Left ventricle myocardium inferior (tissue), 1 donor: ENCODE data around the gene ERVW-1. TPM values are rescaled to one million over a fixed set of nuclear protein-coding genes. Genes with fewer than 3 reads are reported as not detected.

Source experiments
- DNase-seq: peaks from one replicate; pipeline ENCODE4 v3.0.0-alpha.2; 2020
- H3K27ac ChIP-seq: fragments of 200-600 bp; replicated peaks from 2 replicates; pipeline ENCODE4 v1.8.0; 2021
- H3K27me3 ChIP-seq: fragments of 200-600 bp; 2 replicates; pipeline ENCODE4 v1.8.0; 2021; ENCODE audit warnings: low read depth
- H3K36me3 ChIP-seq: fragments of 200-600 bp; 2 replicates; pipeline ENCODE4 v1.8.0; 2021
- H3K4me1 ChIP-seq: fragments of 200-600 bp; 2 replicates; pipeline ENCODE4 v1.8.0; 2021
- H3K4me3 ChIP-seq: fragments of 200-600 bp; 2 replicates; pipeline ENCODE4 v1.8.0; 2021; ENCODE audit warnings: mild to moderate bottlenecking, moderate library complexity
- H3K9me3 ChIP-seq: fragments of 200-600 bp; replicated peaks from 2 replicates; pipeline ENCODE4 v1.8.0; 2021
- intact Hi-C: fragments of 100-400 bp; cut with micrococcal nuclease; formaldehyde crosslinking; loops from one replicate; pipeline ENCODE4 v1.11.0; 2022
- total RNA-seq: library from RNA; stranded (reverse); fragmentation: NEBNext Ultra II Directional; extraction: Animal tissue kit (Norgen Biotek cat#: 25700); gene quantifications from one replicate; pipeline ENCODE4 v1.2.1, GENCODE V29; 2021
- TF ChIP-seq, protein P1 (sequence below): fragments of 200-600 bp; IDR thresholded peaks from 2 replicates; pipeline ENCODE4 v1.8.0; 2021; ENCODE audit warnings: antibody characterized with exemption, mild to moderate bottlenecking, borderline replicate concordance
- donor health status: DM: no; HTN: yes; CAD: no; lungs with severe emphysema.

Gene ERVW-1
- total RNA-seq, 1 donor from 2014 or later = not detected

DNA sequence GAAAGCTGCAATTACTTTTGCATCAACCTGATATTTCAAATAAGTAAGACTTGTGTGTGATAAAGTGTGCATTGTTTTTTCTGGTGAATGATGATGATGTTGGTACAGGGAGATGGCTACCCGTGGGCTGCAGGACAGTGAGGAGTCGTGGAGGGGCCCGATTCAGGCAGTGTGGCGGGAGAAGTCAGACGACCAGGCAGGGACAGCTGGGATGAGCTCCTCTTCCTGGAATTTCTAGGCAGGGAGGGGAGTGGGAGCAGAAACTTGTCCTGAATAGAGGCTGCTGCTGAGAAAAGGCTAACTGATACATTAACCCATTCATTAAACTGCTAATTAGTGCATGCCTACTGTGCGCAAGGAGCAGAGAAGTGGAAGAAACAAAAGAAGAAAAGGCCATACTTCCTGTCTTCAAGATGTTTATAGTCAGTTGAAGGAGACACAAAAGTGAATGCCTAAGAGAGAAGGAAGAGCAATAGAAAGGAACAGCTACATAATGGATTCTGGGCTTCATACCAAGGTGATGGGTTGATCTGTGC, 39.7 kb downstream of the ERVW-1 start:
- no peaks in the 10 kb centered on the region for H3K9me3 ChIP-seq
- no peaks in the 10 kb centered on the region for H3K36me3 ChIP-seq
- intact Hi-C loops = no loop called here
- H3K4me3 ChIP-seq = no peak overlapping the region
- no peak overlapping the region for H3K27ac ChIP-seq
- H3K27me3 ChIP-seq = peaks cover 16% of the 10 kb centered on the region
- TF ChIP-seq, protein P1, sequence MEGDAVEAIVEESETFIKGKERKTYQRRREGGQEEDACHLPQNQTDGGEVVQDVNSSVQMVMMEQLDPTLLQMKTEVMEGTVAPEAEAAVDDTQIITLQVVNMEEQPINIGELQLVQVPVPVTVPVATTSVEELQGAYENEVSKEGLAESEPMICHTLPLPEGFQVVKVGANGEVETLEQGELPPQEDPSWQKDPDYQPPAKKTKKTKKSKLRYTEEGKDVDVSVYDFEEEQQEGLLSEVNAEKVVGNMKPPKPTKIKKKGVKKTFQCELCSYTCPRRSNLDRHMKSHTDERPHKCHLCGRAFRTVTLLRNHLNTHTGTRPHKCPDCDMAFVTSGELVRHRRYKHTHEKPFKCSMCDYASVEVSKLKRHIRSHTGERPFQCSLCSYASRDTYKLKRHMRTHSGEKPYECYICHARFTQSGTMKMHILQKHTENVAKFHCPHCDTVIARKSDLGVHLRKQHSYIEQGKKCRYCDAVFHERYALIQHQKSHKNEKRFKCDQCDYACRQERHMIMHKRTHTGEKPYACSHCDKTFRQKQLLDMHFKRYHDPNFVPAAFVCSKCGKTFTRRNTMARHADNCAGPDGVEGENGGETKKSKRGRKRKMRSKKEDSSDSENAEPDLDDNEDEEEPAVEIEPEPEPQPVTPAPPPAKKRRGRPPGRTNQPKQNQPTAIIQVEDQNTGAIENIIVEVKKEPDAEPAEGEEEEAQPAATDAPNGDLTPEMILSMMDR = no peak
- no peak for DNase-seq
- no peaks in the 10 kb centered on the region for H3K4me1 ChIP-seq

DNA sequence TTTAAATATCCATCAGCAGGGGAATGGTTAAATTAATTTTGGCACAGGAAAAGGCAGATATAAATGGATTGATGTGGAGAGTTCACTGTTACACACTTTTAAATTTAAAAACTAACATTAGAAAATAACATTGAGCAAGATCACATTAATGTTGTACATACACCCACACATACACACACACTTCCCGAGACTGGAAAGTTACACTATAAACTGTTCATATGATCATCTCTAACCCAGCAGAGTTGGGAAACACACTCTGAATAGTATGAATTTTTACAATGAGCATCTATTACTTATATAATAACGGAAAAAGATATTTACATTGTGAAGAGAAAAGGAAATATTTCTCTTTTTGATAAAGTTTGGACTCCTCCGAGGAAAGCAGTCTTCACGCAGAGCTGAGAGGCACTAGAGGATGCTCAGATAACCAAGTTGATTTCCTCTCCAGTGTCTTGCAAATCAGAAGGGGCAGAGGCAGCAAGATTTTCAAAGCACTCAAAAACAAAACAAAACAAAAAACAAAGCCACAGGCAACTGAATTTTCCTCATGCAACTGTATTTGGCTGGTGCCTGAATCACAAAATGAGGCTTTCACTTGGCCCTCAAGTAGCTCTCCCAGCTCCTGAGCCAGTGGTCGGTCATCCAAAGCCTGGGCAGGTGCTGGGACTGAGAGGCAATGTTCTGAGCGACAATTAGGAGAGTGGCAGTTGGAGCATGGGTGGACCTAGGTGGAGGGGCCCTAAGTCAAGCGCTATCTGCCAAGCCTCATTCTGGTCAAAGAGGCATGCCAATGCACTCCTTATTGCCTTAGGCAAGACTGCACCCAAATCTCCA, 40.9 kb downstream of the ERVW-1 start:
- intact Hi-C loops = no loop called here
- H3K9me3 ChIP-seq = no peaks in the 10 kb centered on the region
- DNase-seq = no peak
- H3K4me3 ChIP-seq = no peak overlapping the region
- H3K27me3 ChIP-seq = peaks cover 16% of the 10 kb centered on the region
- TF ChIP-seq, protein P1 = no peak
- H3K36me3 ChIP-seq = no peaks in the 10 kb centered on the region
- H3K27ac ChIP-seq = no peak overlapping the region
- no peaks in the 10 kb centered on the region for H3K4me1 ChIP-seq

DNA sequence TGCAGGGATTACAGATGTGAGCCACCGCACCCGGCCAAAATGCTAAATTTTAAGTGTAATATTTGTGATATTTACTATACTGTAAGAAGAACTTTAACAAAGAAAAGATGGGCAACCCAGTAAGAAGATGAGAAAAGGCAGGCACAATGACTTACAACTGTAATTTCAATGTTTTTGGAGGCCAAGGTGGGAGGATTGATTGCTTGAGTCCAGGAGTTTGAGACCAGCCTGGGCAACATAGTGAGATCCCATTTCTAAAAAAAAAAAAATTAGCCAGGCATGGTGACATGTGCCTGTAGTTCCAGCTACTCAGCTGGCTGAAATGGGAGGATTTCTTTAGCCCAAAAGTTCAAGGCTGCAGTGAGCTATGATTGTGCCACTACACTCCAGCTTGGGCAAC, 42.2 kb downstream of the ERVW-1 start:
- Histone ChIP-seq H3K27ac (no peak overlapping the region), H3K4me1 (no peaks in the 10 kb centered on the region), H3K4me3 (no peak overlapping the region), H3K27me3 (peaks cover 16% of the 10 kb centered on the region), H3K9me3 (no peaks in the 10 kb centered on the region), H3K36me3 (no peaks in the 10 kb centered on the region)
- intact Hi-C loops = no loop called here
- no peak for DNase-seq
- TF ChIP-seq, protein P1 = no peak

DNA sequence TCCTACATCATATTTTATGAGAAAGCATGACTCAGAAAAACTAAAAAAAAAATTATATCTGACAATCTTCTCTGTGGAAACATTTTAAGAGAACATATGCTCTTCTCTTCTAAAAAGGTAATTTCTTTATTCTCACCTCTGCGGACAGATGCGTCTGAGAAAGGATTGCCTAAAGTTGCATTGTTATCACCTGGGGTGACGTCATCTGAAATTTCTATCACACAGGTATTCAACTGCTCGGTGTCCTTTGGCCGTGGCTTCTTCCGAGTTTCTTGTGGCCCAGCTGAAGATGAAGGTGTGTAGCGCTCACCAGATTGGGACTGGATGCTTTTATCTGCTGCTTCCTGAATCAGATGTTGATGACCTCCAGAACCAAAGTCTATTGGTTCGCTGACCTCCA, 44.7 kb downstream of the ERVW-1 start:
- intact Hi-C loops = no loop called here
- no peaks in the 10 kb centered on the region for H3K4me1 ChIP-seq
- H3K27ac ChIP-seq = no peak overlapping the region
- no peak overlapping the region for H3K4me3 ChIP-seq
- H3K9me3 ChIP-seq = no peaks in the 10 kb centered on the region
- TF ChIP-seq, protein P1 = no peak
- H3K36me3 ChIP-seq = no peaks in the 10 kb centered on the region
- peaks cover 16% of the 10 kb centered on the region for H3K27me3 ChIP-seq
- no peak for DNase-seq

DNA sequence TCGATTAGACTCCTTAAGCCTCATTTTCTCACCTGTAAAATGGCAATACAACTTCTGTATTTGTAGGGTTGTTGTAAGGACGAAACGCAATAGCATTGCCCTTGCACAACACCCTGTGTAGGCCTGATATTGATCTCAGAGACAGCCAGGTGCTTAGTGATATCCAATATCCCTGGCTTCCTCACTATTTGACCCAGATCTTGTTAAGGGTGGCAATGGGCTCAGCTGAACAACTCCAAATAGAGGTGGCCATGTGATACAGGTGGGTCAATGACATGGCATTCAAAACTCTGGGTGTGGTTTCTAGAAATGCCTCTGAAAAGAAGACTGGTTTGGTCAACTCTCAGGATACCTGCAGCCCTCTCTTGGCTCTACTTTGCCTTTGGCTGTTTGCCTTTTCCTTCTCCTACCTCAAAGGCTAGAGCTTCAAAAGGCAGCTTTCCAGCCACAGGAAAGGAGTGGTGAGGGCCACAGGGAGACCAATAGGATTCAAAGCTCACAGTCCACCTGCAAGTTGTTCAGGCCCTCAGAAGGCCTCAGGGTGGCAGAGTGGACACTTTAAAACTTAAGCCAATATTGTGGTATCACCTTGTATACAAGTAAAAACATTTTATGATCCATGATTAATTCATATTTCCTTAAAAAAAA, 45.3 kb downstream of the ERVW-1 start:
- Histone ChIP-seq H3K27me3 (peaks cover 10% of the 10 kb centered on the region), H3K4me1 (no peaks in the 10 kb centered on the region), H3K4me3 (no peak overlapping the region), H3K9me3 (no peaks in the 10 kb centered on the region), H3K27ac (no peak overlapping the region), H3K36me3 (no peaks in the 10 kb centered on the region)
- TF ChIP-seq, protein P1 = no peak
- intact Hi-C loops = no loop called here
- no peak for DNase-seq
